Measurements from ENCODE around the gene DPM2. TPM values are rescaled to one million over a fixed set of nuclear protein-coding genes. Genes with fewer than 3 reads are reported as not detected.

Gene DPM2
- total and polyA plus RNA-seq, 2 experiments from 2014 or later = 19.2 to 57.1 TPM

DNA sequence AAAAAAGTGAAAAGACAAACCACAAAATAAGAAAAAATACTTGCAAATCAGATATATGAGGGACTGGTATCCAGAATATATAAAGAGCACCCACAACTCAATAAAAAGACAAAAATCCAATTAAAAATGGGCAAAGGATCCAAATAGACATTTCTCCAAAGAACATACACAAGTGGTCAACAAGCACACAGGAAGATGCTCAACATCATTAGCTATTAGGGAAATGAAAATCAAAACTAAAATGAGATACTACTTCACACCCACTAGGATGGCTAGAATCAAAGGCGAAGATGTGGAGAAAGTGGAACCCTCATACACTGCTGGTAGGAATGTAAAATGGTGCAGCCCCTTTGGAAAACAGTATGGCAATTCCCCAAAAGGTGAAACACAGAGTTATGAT is 21.1 kb upstream of the DPM2 start:
- no peak overlapping the region for H2AFZ ChIP-seq
- no peak overlapping the region for H3K4me3 ChIP-seq
- 97% methylated on average over 1 of the region's 1 CpG for WGBS (ENCODE audit: low lambda C conversion rate, missing lambda C conversion rate)
- peaks cover 33% of the 10 kb centered on the region for H4K20me1 ChIP-seq (ENCODE audit: insufficient read depth, poor library complexity, severe bottlenecking)
- no peak for DNase-seq (ENCODE audit: low spot score)
- H3K9me3 ChIP-seq (ENCODE audit: low read depth) = no peaks in the 10 kb centered on the region
- H3K4me1 ChIP-seq (ENCODE audit: insufficient read depth) = peaks cover 54% of the 10 kb centered on the region
- no peaks in the 10 kb centered on the region for H3K36me3 ChIP-seq (replicated peaks; ENCODE audit: insufficient read depth, low read depth)
- H3K79me2 ChIP-seq = peaks cover 97% of the 10 kb centered on the region
- TF ChIP-seq EZH2 (IDR thresholded peaks at IDR 0.05; ENCODE audit: borderline replicate concordance) (no peak), CTCF (IDR thresholded peaks at IDR 0.05; ENCODE audit: poor library complexity) (no peak), EZH2phosphoT487 (IDR thresholded peaks at IDR 0.05; ENCODE audit: low read depth, severe bottlenecking, unreplicated experiment) (no peak)
- H3K9me2 ChIP-seq (replicated peaks; ENCODE audit: insufficient read depth) = no peaks in the 10 kb centered on the region
- H3K4me2 ChIP-seq = no peak overlapping the region
- H3K27me3 ChIP-seq = no peaks in the 10 kb centered on the region
- no peak overlapping the region for H3K27ac ChIP-seq

GRCh38 chr9:127955294-127956015 is 17.8 kb upstream of the DPM2 start:
- Histone ChIP-seq H3K9me3 (ENCODE audit: low read depth) (no peaks in the 10 kb centered on the region), H4K20me1 (ENCODE audit: insufficient read depth, poor library complexity, severe bottlenecking) (peaks cover 33% of the 10 kb centered on the region), H3K79me2 (peaks cover 95% of the 10 kb centered on the region), H3K27ac (peak overlapping the region; percentile 90), H3K4me3 (no peak overlapping the region), H2AFZ (no peak overlapping the region), H3K4me2 (peak overlapping the region; percentile 64), H3K27me3 (no peaks in the 10 kb centered on the region), H3K4me1 (ENCODE audit: insufficient read depth) (peaks cover 49% of the 10 kb centered on the region), H3K9me2 (replicated peaks; ENCODE audit: insufficient read depth) (no peaks in the 10 kb centered on the region), H3K36me3 (replicated peaks; ENCODE audit: insufficient read depth, low read depth) (no peaks in the 10 kb centered on the region)
- peak; percentile 90 for DNase-seq (ENCODE audit: low spot score)
- WGBS (ENCODE audit: low lambda C conversion rate, missing lambda C conversion rate) = 53% methylated on average over 12 of the region's 12 CpGs
- TF ChIP-seq EZH2phosphoT487 (IDR thresholded peaks at IDR 0.05; ENCODE audit: low read depth, severe bottlenecking, unreplicated experiment) = no peak
- no peak for TF ChIP-seq EZH2 (IDR thresholded peaks at IDR 0.05; ENCODE audit: borderline replicate concordance)
- peak; percentile 37 for TF ChIP-seq CTCF (IDR thresholded peaks at IDR 0.05; ENCODE audit: poor library complexity)

- H3K9me2 ChIP-seq (replicated peaks; ENCODE audit: insufficient read depth) = no peaks in the 10 kb centered on the region
- H4K20me1 ChIP-seq (ENCODE audit: insufficient read depth, poor library complexity, severe bottlenecking) = peaks cover 33% of the 10 kb centered on the region
- H3K4me3 ChIP-seq = no peak overlapping the region
- peak overlapping the region; percentile 61 for H3K4me2 ChIP-seq
- no peak overlapping the region for H2AFZ ChIP-seq
- no peak for DNase-seq (ENCODE audit: low spot score)
- H3K4me1 ChIP-seq (ENCODE audit: insufficient read depth) = peaks cover 45% of the 10 kb centered on the region
- H3K36me3 ChIP-seq (replicated peaks; ENCODE audit: insufficient read depth, low read depth) = no peaks in the 10 kb centered on the region
- H3K9me3 ChIP-seq (ENCODE audit: low read depth) = no peaks in the 10 kb centered on the region
- H3K79me2 ChIP-seq = peaks cover 96% of the 10 kb centered on the region
- TF ChIP-seq EZH2phosphoT487 (IDR thresholded peaks at IDR 0.05; ENCODE audit: low read depth, severe bottlenecking, unreplicated experiment) (no peak), CTCF (IDR thresholded peaks at IDR 0.05; ENCODE audit: poor library complexity) (no peak), EZH2 (IDR thresholded peaks at IDR 0.05; ENCODE audit: borderline replicate concordance) (no peak)
- no peaks in the 10 kb centered on the region for H3K27me3 ChIP-seq
- WGBS (ENCODE audit: low lambda C conversion rate, missing lambda C conversion rate) = 84% methylated on average over 13 of the region's 13 CpGs
- peak overlapping the region; percentile 90 for H3K27ac ChIP-seq
Observed at GRCh38 chr9:127954831-127955293, 17.2 kb upstream of the DPM2 start.
